A204.1 (cell line): ENCODE results near the gene AQP6.

Source experiments
- FAIRE-seq: peaks from 2 replicates; lab custom pipeline; 2012; peaks lifted over from hg19 to GRCh38; lab: Jason Lieb, UNC

AQP6 gene

GRCh38 chr12:49942921-49943624, 29.7 kb upstream of the AQP6 start:
- no peak for FAIRE-seq

DNA sequence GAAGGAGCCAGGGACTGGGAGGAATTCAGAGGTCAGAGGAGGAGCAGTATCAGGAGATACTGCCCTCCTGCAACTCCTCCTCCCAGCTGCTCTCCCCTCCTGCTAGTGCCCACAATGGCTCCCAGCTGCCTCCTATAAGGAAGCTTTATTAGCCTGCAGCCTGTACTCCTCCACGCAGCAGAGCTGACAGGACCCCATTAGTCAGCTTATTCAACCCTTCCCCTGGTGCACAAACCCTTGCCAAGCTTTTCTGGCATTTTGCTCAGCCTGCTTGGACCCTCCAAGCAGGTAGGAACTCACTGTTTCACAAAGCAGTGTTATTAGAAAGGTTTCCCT, 29.2 kb upstream of the AQP6 start:
- FAIRE-seq, result no peak

GRCh38 chr12:49944046-49944445, 28.7 kb upstream of the AQP6 start:
- FAIRE-seq, result no peak

DNA sequence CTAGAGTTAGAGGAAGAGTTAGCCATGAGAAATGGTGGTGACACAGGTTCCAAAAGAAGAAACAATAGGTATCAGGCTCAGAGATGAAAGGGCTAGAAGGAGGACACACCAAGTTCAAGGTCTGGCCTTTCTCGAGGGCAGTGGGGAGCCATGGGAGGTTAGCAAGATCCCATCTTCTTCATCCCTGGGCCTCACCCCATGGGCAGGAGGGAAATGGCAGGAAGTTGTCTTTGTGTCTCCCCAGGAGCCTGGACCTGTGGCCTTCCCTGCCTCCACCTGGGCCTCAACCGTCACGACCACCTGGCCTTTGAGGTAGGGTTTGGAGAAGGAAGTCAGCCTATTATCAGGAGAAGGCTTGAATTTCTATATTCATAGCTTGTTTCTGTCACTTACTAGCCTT, 28.0 kb upstream of the AQP6 start:
- FAIRE-seq, result no peak

GRCh38 chr12:49945394-49946080, 27.2 kb upstream of the AQP6 start:
- no peak for FAIRE-seq

- FAIRE-seq, result no peak
These were observed 26.7 kb upstream of the AQP6 start for GRCh38 chr12:49946086-49946485.

DNA sequence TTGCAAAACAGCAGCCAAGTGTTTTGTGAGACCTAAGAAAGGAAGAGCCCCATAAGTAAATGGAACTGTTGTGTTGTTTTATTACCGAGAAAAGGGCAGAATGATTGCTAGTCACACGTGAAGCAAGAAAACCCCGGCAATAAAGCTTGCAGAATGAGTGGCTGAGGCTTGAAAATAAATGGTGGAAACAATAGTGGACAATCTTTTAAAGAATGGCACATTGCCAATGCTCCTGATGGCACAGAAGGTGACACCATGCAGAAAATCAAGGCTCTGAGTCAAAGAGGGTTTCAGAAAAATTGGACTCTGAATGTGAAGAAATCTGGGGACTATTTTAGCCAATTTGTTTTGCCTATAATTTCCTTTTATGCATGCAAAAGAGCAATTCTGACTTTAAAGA, 26.2 kb upstream of the AQP6 start:
- no peak for FAIRE-seq

DNA sequence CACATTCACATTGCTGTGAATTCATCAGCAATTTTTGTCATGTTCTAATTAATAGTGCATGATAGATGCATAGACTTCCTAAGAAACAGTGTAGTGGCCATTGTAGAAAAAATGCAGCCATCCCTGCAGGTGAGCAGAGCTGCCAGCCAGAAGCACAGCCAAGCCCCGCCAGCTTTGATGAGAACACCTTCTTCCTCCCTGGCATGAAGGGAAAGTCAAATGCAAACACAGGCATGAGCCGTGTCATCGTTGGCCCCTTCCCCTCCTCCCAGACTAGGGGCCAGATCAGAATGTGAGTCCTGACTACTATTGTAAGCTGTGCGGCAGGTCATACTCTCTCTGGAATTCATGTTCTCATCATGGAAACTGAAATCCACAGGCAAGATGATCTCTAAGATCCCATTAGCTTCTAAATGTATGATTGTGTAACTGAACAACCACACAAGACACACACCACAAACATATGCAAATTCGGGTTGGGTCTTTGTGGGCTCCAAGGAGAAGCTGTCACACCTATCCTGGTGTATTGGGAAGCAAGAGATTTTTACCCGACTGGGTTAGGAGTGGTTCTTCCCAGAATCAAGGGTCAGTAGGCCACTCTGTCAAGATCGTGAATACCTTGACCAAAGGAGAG, 25.0 kb upstream of the AQP6 start:
- no peak for FAIRE-seq

DNA sequence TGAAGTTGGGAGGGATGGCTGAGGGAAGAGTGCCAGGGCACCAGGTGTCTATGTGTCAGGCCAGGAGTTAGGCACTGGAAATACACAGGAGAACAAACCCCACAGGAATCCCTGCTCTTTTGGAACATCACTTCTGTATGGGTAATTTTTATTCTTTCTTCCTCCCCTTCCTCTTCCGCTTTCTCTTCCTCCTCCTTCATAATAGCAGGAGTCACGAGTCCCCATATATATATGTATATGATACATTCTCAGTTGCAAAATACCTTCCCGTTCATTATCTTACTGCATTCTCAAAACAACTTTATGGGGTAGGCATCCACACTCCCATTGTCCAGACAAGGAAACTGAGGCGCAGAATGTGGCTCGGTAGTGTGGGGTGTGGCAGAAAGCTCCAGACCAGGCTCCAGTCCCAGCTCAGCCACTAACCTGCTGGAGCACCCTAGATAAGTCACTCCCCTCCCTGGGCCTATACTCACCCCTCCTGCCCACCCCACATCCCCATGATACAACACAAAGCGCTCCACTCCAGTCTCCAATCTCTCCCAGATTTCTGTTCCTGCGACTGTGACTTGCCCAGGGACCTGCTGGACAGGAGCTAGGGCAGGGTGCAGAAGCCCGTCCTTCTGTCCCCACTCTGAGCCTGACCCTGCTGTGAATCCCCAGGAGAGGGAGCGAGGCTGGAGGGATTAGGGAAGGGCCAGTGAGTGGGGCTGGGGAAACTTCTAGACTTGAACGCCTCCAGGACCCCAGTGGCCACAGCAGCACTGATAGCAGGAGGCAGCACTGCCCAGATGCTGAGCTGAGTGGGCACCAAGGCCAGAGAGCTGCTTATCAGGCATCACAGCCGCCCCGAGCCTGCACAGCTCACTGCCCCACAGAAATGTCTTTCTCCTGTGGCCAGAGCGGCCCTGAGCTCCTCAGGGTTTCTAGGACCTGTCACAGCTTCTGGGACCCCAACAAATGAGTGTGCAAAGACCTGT, 23.6 kb upstream of the AQP6 start:
- no peak for FAIRE-seq

DNA sequence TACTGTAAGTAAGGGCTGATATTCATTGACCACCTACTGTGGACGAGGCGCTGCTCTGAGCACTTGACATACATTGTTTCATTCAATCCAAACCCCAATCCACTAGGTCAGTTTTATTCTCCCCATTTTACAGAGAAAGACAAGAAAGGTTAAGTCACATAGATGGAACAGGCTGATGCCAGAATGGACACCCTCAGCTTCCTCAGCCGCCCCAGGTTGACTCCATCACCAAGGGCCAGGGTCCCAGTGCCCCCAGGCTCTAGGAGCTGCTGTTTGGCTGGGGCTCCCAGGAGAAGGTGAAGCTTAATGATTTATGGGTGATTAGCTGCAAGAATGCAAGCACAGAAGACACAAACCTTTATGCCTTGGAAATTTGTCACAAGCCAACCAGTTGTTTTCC, 22.9 kb upstream of the AQP6 start:
- no peak for FAIRE-seq

GRCh38 chr12:49950273-49951251, 22.2 kb upstream of the AQP6 start, which contains the start of gene AQP2:
AQP2 (plus strand) TSS chr12:49950737; CDS start chr12:49950831, 94 bp downstream.
- FAIRE-seq, result no peak

- no peak for FAIRE-seq
These were observed 21.1 kb upstream of the AQP6 start for GRCh38 chr12:49951411-49952240.

- FAIRE-seq, result no peak
These were observed 20.2 kb upstream of the AQP6 start for GRCh38 chr12:49952391-49953055.

DNA sequence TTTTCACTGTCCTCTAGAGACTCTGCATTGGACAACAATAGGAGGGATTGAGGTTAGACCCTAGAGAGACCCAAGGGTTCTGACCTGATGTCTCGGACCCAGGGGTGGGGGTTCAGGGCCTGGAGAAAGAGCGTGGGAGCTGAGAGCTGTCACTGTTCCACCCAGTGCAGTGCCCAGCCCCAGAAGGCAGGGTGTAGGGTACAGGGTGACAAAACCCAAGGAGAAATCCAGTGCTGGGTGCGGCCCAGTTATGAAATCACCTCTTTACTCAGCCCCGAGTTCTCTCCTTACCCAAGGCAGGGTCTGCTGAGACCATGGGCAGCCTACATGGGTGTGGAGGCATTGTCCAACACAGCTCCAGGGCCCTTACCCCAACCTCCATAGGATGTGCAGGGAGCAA, 19.6 kb upstream of the AQP6 start:
- no peak for FAIRE-seq

GRCh38 chr12:49953961-49954846, 18.5 kb upstream of the AQP6 start:
- FAIRE-seq, result no peak

- no peak for FAIRE-seq
These were observed 17.6 kb upstream of the AQP6 start for GRCh38 chr12:49954863-49955830.

GRCh38 chr12:49955899-49956662, 16.7 kb upstream of the AQP6 start:
- no peak for FAIRE-seq
